Adipose tissue (tissue), 3 donors: ENCODE results near the gene SPNS1. TPM values are rescaled to one million over a fixed set of nuclear protein-coding genes. Genes with fewer than 3 reads are reported as not detected.

Experiments used
- H3K27ac ChIP-seq: one replicate; pipeline ENCODE4 v1.5.1; 2013; ENCODE audit warnings: low read depth, low read length
- WGBS, 3 donors: extraction: QIAGEN DNeasy Blood & Tissue Kit; methylation state at CpG; one replicate each; pipeline ENCODE4 v1.1.7; 2013; 5-methylcytosine and 5-hydroxymethylcytosine counted together
- polyA plus RNA-seq, 3 donors: library from polyadenylated mRNA; stranded (reverse); fragments of 200-250 nt; gene quantifications; one replicate each; pipeline ENCODE4 v1.2.3, GENCODE V29; 2013
- donor health status: healthy with polysubstance abuse.
- donor health status: Bipolar disorder and iron deficiency.
- donor health status: healthy.

Gene SPNS1
- polyA plus RNA-seq, 3 donors = 19.1 to 32.5 (median 22.3) TPM

DNA sequence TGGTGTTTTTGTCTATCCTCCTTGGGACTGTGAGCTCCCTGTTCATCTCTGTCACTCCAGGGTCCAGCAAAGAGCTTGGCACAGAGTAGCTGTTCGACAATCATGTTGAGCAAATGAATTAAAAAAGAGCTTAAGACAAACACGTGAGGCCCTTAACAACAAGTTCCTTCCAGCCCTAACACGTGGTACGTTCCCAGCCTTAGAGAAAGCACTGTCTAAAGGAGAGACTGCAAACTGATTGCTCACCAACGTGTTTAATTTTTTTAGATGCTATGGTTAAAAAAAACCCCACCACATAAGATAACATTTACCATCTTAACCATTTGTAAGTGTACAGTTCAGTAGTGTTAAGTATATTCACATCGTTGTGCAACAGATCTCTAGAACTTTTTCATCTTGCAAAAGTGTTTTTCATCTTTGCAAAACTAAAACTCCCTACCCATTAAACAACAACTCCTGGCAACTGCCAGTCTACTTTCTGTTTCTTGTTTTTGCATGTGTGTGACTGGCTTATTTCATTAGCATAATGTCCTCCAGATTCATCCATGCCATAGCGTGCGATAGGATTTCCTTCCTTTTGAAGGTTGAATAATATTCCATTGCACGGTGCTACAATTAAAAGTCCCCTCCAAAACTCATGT, 38.5 kb downstream of the SPNS1 start:
- H3K27ac ChIP-seq = no peak overlapping the region
- WGBS, 3 donors = 54 to 56% (median 55%) methylated on average over 9 of the region's 9 CpGs

GRCh38 chr16:29014561-29015069, 40.0 kb downstream of the SPNS1 start:
- 82 to 93% (median 90%) methylated on average over 3 of the region's 3 CpGs for WGBS, 3 donors
- no peak overlapping the region for H3K27ac ChIP-seq

- no peak overlapping the region for H3K27ac ChIP-seq
- 82 to 87% (median 82%) methylated on average over 5 of the region's 5 CpGs for WGBS, 3 donors
Measured at GRCh38 chr16:29022196-29022595, 47.6 kb downstream of the SPNS1 start.

GRCh38 chr16:29023279-29024277, 49.0 kb downstream of the SPNS1 start:
- 52 to 72% (median 56%) methylated on average over 15 of the region's 15 CpGs for WGBS, 3 donors
- no peak overlapping the region for H3K27ac ChIP-seq

DNA sequence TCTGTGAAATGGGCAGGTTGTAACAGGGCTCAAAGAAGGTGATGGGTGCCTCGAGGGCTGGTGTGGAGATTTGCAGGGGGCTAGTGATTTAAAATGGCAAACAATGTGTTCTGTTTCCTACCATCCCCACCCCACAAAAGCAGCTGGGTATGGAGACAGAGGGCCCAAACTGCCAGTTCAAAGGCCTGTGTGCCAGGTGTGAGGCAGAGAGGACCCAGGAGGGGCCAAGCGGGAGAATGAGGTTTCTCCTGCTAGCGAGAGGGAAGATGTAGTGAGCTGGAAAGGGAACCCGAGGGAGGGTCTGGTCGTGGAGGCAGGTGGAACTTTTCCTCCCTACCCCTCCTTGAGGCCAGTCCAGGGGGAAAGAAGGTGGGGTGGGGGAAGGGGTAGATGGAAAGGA, 49.7 kb downstream of the SPNS1 start:
- H3K27ac ChIP-seq = no peak overlapping the region
- WGBS, 3 donors = 58 to 59% (median 59%) methylated on average over 5 of the region's 5 CpGs

- 35 to 59% (median 56%) methylated on average over 5 of the region's 5 CpGs for WGBS, 3 donors
- no peak overlapping the region for H3K27ac ChIP-seq
Measured at GRCh38 chr16:29025218-29025617, 50.6 kb downstream of the SPNS1 start.

DNA sequence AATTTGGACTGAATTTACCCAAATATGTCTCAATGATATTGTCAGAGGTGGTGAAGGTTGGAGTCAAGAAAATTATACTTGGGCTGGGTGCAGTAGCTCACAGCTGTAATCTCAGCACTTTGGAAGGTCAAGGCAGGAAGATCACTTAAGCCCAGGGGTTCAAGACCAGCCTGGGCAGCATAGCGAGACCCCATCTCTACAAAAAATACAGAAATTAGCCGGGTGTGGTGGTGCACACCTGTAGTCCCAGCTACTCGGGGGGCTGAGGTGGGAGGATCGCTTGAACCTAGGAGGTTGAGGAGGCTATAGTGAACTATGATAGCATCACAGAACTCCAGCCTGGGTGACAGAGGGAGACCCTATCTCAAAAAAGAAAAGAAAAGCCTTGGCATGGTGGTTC, 51.2 kb downstream of the SPNS1 start:
- H3K27ac ChIP-seq = no peak overlapping the region
- WGBS, 3 donors = 89 to 96% (median 92%) methylated on average over 4 of the region's 4 CpGs

GRCh38 chr16:29028457-29029167, 54.0 kb downstream of the SPNS1 start:
- H3K27ac ChIP-seq = no peak overlapping the region
- WGBS, 3 donors = 51 to 72% (median 70%) methylated on average over 7 of the region's 7 CpGs

DNA sequence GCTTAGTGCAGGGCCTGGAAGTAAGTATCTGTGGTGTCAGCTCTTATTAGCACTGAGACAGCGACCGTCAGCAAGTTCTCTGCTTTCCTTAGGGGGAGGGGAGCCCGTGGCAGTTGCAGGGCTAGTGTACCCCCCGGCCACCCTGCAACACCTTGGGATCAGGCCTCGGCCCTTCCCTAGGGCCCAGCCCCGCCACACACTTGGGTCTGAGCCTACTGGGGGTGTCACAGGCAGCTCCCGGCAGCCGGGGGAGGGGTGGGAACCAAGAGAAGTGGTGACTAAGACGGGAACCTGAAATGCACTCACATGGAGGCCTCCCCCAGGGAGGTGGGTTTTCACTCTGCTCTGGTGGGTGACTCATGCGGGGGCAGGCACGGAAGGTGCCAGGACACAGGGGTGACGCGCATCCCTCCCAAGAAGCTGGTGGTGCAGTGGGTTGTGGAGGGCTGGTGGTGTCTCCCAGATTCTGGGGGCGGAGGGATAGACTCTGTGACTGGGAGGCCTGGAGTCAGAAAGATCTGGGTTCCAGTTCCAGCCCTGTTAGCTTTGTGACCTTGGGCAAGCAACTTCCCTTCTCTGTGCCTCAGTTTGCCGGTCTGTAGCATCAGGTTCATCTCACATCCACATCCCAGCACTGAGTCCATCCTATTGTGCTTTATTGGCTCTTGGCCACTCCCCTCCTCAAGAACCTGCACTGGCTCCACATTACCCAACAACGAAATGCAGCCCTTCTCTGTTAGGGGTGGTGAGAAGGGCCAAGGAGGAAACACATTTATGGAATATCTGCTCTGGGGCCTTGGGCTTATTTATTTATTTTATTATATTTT, 54.8 kb downstream of the SPNS1 start:
- WGBS, 3 donors = 42 to 48% (median 47%) methylated on average over 15 to 16 of the region's 16 CpGs
- no peak overlapping the region for H3K27ac ChIP-seq

GRCh38 chr16:29030086-29030840, 55.7 kb downstream of the SPNS1 start:
- 59 to 77% (median 76%) methylated on average over 8 of the region's 8 CpGs for WGBS, 3 donors
- no peak overlapping the region for H3K27ac ChIP-seq

Other genes with a start within 250 kb of the SPNS1 start
- under 1 TPM in 2 of 3 donors, not detected in 1; 0.19 to 0.33 TPM for gene NPIPB9, start 223.0 kb upstream of the SPNS1 start, polyA plus RNA-seq
- gene ATXN2L, start 151.8 kb upstream of the SPNS1 start, polyA plus RNA-seq = 10 to 100 TPM; 37.1 to 61.4 (median 53.0) TPM
- gene TUFM, start 128.4 kb upstream of the SPNS1 start, polyA plus RNA-seq = 100 to 1,000 TPM; 104 to 196 (median 119) TPM
- gene SH2B1, start 110.9 kb upstream of the SPNS1 start, polyA plus RNA-seq = 10 to 100 TPM; 25.3 to 49.3 (median 28.3) TPM
- under 1 TPM; 0.34 to 0.46 (median 0.39) TPM for gene ATP2A1, start 96.3 kb upstream of the SPNS1 start, polyA plus RNA-seq
- 10 to 100 TPM; 12.3 to 18.5 (median 15.1) TPM for gene RABEP2, start 49.5 kb upstream of the SPNS1 start, polyA plus RNA-seq
- gene CD19, start 42.8 kb upstream of the SPNS1 start, polyA plus RNA-seq = under 1 TPM in 2 of 3 donors, not detected in 1; 0.52 to 0.79 TPM
- 10 to 100 TPM; 10.8 to 19.2 (median 17.4) TPM for gene NFATC2IP, start 23.8 kb upstream of the SPNS1 start, polyA plus RNA-seq
- 1 to 10 TPM; 4.2 to 9.4 (median 5.6) TPM for gene LAT, start 10.3 kb downstream of the SPNS1 start, polyA plus RNA-seq